H54 (cell line): ENCODE measurements around the gene SORCS2.

Experiments
- DNase-seq: peaks from one replicate; pipeline ENCODE4 v3.0.0; 2011; ENCODE audit warnings: low spot score, mixed read lengths; ENCODE audit not compliant: insufficient read length
- FAIRE-seq: peaks from 3 replicates; lab custom pipeline; 2011; peaks lifted over from hg19 to GRCh38; lab: Jason Lieb, UNC
- POLR2A ChIP-seq: IDR thresholded peaks from 2 replicates; pipeline ENCODE4 v1.6.1; 2011; ENCODE audit warnings: low read depth, mild to moderate bottlenecking, low read length

The SORCS2 gene

GRCh38 chr4:7361280-7361895 lies 169.1 kb downstream of the SORCS2 start:
- TF ChIP-seq POLR2A, result no peak
- no peak for DNase-seq
- no peak for FAIRE-seq

- DNase-seq (no peak), FAIRE-seq (no peak)
- no peak for TF ChIP-seq POLR2A
Measured at GRCh38 chr4:7362341-7362740, 170.0 kb downstream of the SORCS2 start.

- TF ChIP-seq POLR2A, result no peak
- DNase-seq, result no peak
- no peak for FAIRE-seq
Measured at GRCh38 chr4:7362862-7363430, 170.6 kb downstream of the SORCS2 start.

GRCh38 chr4:7364979-7365378 lies 172.6 kb downstream of the SORCS2 start:
- FAIRE-seq (no peak), DNase-seq (no peak)
- no peak for TF ChIP-seq POLR2A

GRCh38 chr4:7365462-7366179 lies 173.3 kb downstream of the SORCS2 start:
- TF ChIP-seq POLR2A, result no peak

GRCh38 chr4:7366180-7366945 lies 174.0 kb downstream of the SORCS2 start:
- DNase-seq (no peak), FAIRE-seq (no peak)
- no peak for TF ChIP-seq POLR2A

More at GRCh38 chr4:7365462-7366179, 173.3 kb downstream of the SORCS2 start:
- FAIRE-seq (no peak), DNase-seq (no peak)

GRCh38 chr4:7366954-7367353 lies 174.6 kb downstream of the SORCS2 start:
- TF ChIP-seq POLR2A, result no peak
- DNase-seq (no peak), FAIRE-seq (no peak)

- no peak for DNase-seq
- FAIRE-seq, result no peak
- no peak for TF ChIP-seq POLR2A
Measured at GRCh38 chr4:7367406-7367805, 175.1 kb downstream of the SORCS2 start.

GRCh38 chr4:7367864-7368277 lies 175.5 kb downstream of the SORCS2 start:
- DNase-seq (no peak), FAIRE-seq (no peak)
- no peak for TF ChIP-seq POLR2A

- FAIRE-seq, result no peak
Measured at GRCh38 chr4:7368296-7368695, 176.0 kb downstream of the SORCS2 start.

GRCh38 chr4:7369511-7369910 lies 177.2 kb downstream of the SORCS2 start:
- FAIRE-seq, result no peak

More at GRCh38 chr4:7368296-7368695, 176.0 kb downstream of the SORCS2 start:
- TF ChIP-seq POLR2A, result no peak
- no peak for DNase-seq

GRCh38 chr4:7370038-7370437 lies 177.7 kb downstream of the SORCS2 start:
- TF ChIP-seq POLR2A, result no peak
- FAIRE-seq (no peak), DNase-seq (no peak)

More at GRCh38 chr4:7369511-7369910, 177.2 kb downstream of the SORCS2 start:
- DNase-seq, result no peak
- TF ChIP-seq POLR2A, result no peak

GRCh38 chr4:7371210-7371941 lies 179.0 kb downstream of the SORCS2 start:
- FAIRE-seq (no peak), DNase-seq (no peak)
- TF ChIP-seq POLR2A, result no peak
